GM21576 (cell line): Measurements from ENCODE around the gene ZSCAN9.
A peak's percentile ranks its signal among the peaks of the same experiment; 100 is the strongest.

Source experiments
- ATAC-seq: cut with Tn5 transposase; IDR thresholded peaks from one replicate; pipeline ENCODE4 v1.9.1; 2021; ENCODE audit warnings: mild to moderate bottlenecking, moderate library complexity; ENCODE audit not compliant: unreplicated experiment

ZSCAN9 gene

GRCh38 chr6:28266563-28266961, 41.5 kb downstream of the ZSCAN9 start:
- no peak for ATAC-seq

GRCh38 chr6:28266962-28267694, 42.1 kb downstream of the ZSCAN9 start, which contains the start of gene ZSCAN26:
Gene ZSCAN26 (plus strand): TSS chr6:28267143. CDS start chr6:28271920, 4,777 bp downstream.
- peak; percentile 87 for ATAC-seq

GRCh38 chr6:28267695-28268059, 42.6 kb downstream of the ZSCAN9 start:
- no peak for ATAC-seq

GRCh38 chr6:28269492-28269891, 44.4 kb downstream of the ZSCAN9 start:
- ATAC-seq, result no peak

- no peak for ATAC-seq
These were observed 49.8 kb downstream of the ZSCAN9 start for GRCh38 chr6:28274888-28275287.

GRCh38 chr6:28277746-28278145, 52.7 kb downstream of the ZSCAN9 start:
- ATAC-seq, result no peak

- no peak for ATAC-seq
These were observed 55.7 kb downstream of the ZSCAN9 start for GRCh38 chr6:28280595-28281287.

- peak; percentile 79 for ATAC-seq
These were observed 56.4 kb downstream of the ZSCAN9 start, which contains the start of gene PGBD1 for GRCh38 chr6:28281288-28282064. Gene PGBD1 (plus strand): TSS chr6:28281572. CDS start chr6:28283814, 2,242 bp downstream.

GRCh38 chr6:28282926-28283325, 57.9 kb downstream of the ZSCAN9 start:
- no peak for ATAC-seq
